HepG2 (cell line): ENCODE data around the gene BAHD1.
A peak's percentile ranks its signal among the peaks of the same experiment; 100 is the strongest.

Experiments
- CCDC6 ChIP-seq: sonication (generic); formaldehyde crosslinking; IDR thresholded peaks from 2 replicates; pipeline ENCODE4 v1.8.1; 2022; ENCODE audit warnings: mild to moderate bottlenecking, missing genetic modification reagents, moderate library complexity
- ETV5 ChIP-seq: IDR thresholded peaks from 2 replicates; pipeline ENCODE4 v1.6.1; 2018; ENCODE audit warnings: missing biosample characterization, missing genetic modification reagents, inconsistent platforms, borderline replicate concordance
- KAT2B ChIP-seq: fragments of 150-350 bp; IDR thresholded peaks from 2 replicates; pipeline ENCODE4 v1.6.1; 2014; ENCODE audit warnings: low read depth, low read length, borderline replicate concordance
- MAFK ChIP-seq, 2 experiments: IDR thresholded peaks in 1 of 2; conservative IDR thresholded peaks in 1 of 2; 2 replicates each; pipeline ENCODE4 v1.6.1; 2011; ENCODE audit warnings: improper control_type of control experiment in 2 of 2, low read length in 2 of 2
- MYC ChIP-seq: sonication (generic); formaldehyde crosslinking; IDR thresholded peaks from 2 replicates; pipeline ENCODE4 v1.9.0; 2021; ENCODE audit warnings: missing genetic modification reagents, borderline replicate concordance
- SETDB1 ChIP-seq: sonication (generic); formaldehyde crosslinking; IDR thresholded peaks from 2 replicates; pipeline ENCODE4 v1.5.1; 2020; ENCODE audit warnings: missing genetic modification reagents, mild to moderate bottlenecking, borderline replicate concordance
- TAF1 ChIP-seq: sonication (generic); formaldehyde crosslinking; IDR thresholded peaks from 2 replicates; pipeline ENCODE4 v1.4.0; 2020; ENCODE audit warnings: missing genetic modification reagents
- ZNF644 ChIP-seq: IDR thresholded peaks from 2 replicates; pipeline ENCODE4 v1.6.1; 2016; ENCODE audit warnings: low read depth

GRCh38 chr15:40405501-40406381, 35.0 kb upstream of the BAHD1 start, which contains the start of gene IVD:
- TF ChIP-seq KAT2B (no peak), SETDB1 (CRISPR knock-in tag) (no peak), ETV5 (CRISPR knock-in tag) (no peak; the same call in 1 of the 2 replicates), MAFK (conservative IDR thresholded peaks at IDR 0.05 in 1 of 2, IDR thresholded peaks at IDR 0.05 in 1 of 2; ENCODE audit: low read length in 2 of 2) (no peak), MYC (CRISPR knock-in tag) (peak; percentile 83; the same call in 1 of the 2 replicates), CCDC6 (CRISPR knock-in tag) (peak; percentile 62; the same call in 1 of the 2 replicates), ZNF644 (CRISPR knock-in tag) (0 out of 2 replicates have a peak, but pooled peaks have one; percentile 30), TAF1 (CRISPR knock-in tag) (peak; percentile 98)
